Pulmonary artery endothelial cell (primary cell): ENCODE measurements around the gene RIMKLB. TPM values are rescaled to one million over a fixed set of nuclear protein-coding genes. Genes with fewer than 3 reads are reported as not detected.
"Not testable (repeated sequence)": the region's sequence is repeated elsewhere in the genome, so short reads cannot be mapped to it uniquely, and the experiment has no call there.

Source experiments
- DNase-seq: peaks from one replicate; pipeline ENCODE4 v3.0.0-alpha.2; 2011; ENCODE audit warnings: low read depth, low spot score
- total RNA-seq: library from RNA; depleted of rRNA; stranded (reverse); fragments of >200 nt; gene quantifications from 2 replicates; pipeline ENCODE4 v1.2.3, GENCODE V29; 2014

Gene RIMKLB
- total RNA-seq, 1 donor from 2014 or later, result 54.4 TPM

DNA sequence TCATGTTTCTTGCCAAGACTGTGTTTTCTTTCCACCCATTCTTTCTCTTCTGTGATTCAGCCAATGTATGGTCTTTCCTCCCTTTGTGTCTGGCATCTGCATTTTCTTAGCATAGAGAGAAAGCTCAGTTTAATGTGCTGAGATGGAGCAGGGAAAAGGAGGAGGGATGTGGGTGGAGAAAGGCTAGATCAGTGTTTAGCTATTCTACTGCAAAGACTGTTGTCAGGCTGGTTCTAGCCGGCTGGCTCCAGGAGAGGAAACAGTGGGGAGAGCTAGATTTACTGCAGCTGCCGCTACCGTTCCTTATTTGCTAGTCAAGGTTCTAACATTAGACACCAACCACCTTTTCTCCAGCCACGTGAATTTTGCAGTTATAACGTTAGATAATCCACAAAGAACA, 5.2 kb upstream of the RIMKLB start:
- peak; percentile 77 for DNase-seq

DNA sequence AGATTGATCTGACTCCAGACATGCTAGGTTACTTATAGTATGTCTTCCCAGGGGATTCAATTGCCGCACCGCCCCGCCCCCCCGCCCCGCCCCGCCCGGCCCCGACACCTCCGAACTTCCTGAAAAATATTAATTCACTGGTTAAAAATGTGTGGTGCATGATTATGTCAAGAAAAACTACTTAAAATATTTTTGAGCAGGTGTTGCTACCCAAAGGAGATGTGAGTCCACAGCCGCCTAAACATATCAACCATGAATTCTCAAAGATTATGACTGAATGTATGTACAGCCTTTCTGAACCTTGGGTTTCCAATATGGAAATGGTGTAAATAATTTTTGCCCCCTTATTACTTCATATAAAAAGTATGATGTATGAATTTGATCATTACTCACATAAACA, 2.7 kb upstream of the RIMKLB start:
- no peak for DNase-seq

DNA sequence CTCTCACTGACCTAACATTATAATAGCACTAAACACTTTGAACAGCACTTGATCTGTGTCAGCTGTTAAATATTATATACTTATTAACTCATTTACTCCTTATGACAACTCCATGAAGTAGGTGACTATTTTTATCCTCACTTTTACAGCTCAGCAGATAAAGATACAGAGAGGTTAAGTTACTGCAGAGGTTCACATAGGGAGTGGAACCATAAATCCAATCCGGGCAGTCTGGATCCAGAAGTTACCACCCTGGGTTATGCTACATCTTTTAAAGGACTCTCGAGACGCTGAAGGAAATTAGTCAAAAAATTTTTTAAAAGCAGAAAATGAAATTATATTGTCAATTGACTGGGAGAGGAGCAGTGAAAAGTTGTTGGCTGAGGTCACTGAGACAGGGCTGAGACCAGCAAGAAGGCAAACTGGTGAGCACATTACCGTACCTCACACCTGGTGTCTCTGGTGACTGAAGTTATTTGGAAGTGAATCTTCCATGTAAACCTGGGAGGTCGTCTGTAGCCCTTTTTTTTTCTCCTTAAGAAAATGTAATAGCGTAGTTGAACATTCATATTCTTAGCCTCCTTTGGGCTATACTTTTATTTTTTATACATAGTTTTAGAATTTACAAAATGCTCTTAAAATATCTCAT, 1.2 kb upstream of the RIMKLB start:
- DNase-seq, result no peak

DNA sequence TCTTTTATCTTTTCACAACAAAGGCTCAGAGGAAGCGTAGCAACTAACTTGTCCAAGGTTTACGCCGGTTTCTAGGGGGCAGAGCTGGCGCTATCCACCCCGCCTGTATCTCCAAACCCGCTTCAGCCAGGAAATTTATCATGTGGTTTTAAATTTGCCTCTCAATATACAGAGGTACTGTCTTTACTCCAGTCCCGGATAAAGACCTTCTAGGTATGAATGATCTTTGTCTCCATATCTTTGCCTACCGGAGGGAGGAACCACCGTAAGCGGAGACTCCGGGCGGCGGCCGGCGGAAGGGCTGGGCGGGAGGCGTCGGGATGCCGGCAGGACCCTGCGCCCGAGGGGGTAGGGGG, 693 bp upstream of the RIMKLB start:
- DNase-seq, result no peak

DNA sequence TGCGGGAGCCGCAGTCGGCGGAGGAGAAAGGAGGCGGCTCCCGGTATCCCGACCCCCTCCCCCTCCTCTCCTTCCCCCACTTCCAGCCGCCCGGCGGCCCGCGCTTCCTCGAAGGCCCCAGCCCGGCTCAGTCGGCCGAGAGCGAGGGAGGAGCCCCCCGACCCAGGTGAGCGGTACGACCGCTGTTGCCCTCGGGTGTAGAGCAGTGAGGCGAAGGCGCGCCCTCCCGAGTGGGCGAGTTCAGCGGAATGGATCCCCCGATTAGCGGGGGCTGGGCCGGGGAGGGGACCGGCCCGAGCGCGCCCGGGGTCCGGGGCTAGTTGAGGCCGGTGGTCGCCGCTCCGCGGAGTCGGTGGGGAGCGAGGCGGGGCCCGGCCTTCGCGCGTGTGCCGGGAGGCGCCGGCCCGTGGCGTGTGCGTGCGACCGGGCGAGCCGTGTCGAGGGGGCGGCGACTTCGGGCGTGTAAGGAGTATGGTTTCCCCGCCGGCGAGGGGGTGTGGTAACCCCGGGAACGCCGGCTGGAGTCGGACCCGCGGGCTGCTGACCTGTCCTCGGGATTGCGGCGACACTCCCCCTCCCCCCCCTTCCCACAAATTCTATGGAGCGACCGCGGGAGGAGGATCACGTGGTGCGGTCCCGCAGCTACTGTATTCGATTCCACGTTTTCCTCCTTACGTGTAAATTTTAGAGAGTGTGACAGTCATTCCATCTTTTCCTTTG, 501 bp downstream of the RIMKLB start:
- DNase-seq, result no peak

DNA sequence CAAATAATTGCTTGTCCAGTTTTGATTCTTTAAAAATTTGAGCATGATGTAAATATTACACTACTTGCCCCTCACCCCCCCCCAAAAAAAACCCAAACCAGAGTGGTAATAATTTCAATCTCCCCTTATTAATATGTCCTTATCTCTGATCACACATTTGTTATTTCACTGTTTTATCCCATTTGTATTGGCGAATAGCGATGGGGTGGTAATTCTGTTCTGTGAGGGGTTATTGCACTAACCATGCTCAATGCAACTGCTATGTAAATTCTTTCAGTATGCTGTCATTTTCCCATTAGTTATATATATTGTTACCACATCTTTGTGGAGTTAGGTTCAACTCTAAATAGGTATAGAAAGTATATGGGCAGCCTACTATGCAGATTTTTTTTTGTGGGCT, 1.1 kb downstream of the RIMKLB start:
- DNase-seq, result no peak

DNA sequence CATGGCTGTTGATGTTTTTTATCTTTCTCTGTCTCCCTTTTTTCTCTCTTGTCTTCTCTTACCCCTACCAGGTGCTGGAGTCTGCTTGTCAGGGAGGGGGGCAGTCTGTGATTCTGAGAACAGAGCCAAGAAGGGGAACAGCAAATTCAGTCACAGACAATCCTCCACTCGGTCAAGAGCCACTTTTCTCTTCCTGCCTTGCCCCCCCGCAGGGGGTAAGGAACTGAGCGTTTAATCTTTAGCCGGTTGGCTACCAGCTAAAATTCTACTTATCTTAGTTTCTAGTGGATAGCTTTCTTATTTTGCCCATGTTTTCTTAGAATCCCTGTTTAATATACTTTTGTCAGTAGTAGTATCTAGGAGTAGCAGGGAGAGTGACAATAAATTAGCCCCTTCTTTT, 1.9 kb downstream of the RIMKLB start:
- DNase-seq, result no peak

DNA sequence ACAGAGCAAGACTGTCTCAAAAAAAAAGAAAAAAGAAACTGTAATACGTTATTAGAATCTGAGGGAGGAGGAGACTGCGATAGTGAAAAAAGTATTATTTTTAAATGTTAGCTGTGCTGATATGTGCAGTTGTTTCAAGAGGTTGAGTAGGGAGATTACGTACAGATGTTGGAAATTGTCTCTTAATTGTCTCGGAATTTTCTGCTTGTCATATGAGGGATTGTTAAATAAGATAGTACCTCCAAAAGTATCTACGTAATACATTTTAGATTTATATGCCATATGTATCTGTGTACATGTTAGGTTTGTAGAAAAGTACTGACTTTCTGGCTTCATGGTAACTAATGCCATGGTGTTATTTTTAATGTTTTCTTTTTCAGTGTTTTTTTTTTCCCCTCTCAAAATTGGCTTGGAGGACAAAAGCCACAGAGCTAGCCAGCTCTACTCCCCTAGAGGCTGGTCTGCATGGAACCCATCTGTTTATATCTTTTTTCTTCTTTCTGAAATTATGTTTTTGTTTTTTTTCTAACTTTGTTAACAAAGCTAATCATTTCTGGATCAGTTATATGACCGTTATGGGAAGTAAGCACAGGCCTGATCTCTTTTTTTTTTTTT, 3.4 kb downstream of the RIMKLB start:
- DNase-seq, result no peak

DNA sequence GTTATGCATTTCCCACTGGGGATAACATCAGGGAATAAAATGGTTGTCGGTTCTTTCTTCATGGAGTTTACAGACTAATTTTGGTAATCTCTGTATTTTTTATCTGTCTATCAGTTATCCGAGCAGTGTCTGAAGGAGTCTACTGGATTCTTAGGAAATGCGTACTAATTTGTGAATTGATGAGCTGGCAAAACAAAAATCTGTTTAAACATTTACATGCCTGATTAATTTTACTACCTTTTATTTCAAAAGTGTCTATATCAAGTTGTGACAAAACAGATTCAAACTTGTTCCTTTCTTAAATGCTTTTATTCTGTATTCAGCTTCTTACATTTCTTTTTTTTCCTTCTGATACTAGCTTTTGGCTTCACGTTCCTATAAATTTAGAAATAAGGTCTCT, 4.4 kb downstream of the RIMKLB start:
- DNase-seq, result no peak

DNA sequence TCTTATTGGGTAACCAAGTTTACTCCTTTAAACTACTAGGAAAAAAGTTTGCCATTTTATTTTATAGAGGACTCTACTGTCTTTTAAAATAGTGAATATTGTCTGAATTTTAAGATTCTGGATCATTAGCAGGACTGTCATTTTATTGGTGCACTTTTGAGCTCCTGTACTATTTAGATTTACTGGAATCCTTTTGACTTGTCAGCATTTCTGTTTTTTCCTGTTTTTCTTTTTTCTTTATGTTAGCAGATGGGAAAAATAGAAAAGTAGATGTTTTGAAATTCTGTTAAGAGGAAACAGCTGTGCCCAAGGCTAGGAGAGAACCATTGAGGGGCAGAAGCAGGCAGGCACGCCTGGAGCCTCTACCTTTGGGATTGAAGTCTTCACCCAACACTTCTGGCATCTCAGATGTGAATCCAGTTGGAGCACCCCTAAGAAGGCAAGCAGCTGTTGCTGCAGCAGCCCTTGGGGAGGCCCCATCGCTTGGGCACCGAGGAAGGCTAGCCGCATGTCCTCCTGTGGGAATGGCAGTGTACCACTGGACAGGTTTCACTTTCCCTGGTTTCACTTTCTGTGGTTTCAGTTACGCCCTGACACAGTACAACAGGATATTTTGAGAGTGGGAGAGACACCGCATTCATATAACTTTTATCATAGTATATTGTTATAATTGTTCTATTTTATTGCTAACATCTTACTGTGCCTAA, 11.5 kb downstream of the RIMKLB start:
- DNase-seq, result no peak

DNA sequence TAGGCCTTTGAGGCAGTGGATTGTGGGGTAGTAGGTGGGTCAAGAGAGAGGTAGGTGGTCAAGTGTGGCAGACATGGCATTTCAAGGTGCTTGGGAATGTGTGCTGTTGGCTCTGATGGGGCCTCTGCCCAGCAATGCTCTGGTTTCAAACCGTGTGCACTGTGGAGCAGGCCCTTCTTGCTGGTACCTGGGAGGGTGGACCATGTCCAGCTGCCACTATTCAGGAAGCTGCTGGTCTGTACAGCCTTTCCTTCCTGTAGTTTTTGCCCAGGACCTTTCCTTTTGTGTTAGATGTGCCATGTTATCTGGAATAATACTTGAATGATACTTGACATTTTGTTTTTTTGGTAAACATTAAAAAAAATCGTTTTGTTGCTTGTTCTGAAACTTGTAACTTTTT, 14.8 kb downstream of the RIMKLB start:
- DNase-seq, result no peak

DNA sequence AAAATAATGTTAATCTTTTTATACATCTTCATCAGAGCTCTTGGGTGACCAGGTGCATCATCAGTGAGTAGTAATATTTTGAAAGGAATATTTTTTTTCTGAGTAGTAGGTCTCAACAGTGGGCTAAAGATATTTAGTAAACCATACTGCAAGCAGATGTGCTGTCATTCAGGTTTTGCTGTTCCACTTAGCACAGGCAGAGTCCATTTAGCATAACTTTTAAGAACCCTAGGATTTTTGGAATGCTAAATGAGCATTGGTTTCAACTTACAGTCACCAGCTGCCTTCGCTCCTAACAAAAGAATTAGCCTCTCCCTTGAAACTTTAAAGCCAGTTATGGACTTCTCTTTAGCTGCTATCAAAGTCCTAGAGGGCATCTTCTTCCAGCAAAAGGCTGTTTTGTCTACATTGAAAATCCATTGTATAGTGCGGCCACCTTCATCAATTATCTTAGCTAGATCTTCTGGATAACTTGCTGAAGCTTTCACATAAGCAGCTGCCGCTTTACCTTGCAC, 24.6 kb downstream of the RIMKLB start:
- no peak for DNase-seq

DNA sequence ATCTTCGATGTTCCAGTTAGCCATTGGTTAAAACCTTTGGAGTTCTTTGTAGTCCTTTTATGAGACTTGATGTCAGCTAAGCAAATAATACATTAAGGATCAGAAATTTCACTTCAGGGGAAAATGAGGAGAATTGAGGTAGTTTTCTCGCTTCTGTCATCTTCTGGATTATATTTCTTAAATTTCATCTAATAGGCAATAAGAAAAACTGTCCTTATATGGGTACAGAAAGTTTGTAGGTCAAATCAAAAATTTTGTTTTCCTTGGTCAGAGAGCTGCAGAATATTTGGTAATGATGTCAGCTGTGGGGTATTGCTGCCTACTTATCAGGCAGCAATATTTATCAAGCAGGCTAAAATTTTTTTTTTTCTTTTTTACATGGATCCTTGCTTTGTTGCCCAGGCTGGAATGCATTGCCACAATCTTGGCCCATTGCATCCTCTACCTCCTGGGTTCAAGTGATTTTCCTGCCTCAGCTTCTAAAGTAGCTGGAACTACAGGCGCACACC, 37.1 kb downstream of the RIMKLB start:
- DNase-seq, result no peak

DNA sequence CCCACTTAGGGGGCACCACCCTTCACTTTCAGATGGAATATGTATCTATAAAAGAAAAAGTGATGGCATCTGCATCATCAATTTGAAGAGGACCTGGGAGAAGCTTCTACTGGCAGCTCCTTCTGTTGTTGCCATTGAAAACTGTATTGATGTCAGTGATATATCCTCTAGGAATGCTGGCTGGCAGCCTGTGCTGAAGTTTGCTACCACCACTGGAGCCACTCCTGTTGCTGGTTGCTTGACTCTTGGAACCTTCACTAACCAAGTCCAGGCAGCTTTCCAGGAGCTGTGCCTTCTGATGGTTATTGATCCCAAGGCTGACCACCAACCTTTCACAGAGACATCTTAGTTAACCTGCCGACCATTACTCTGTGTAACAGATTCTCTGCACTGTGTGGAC, 44.7 kb downstream of the RIMKLB start:
- no peak for DNase-seq

DNA sequence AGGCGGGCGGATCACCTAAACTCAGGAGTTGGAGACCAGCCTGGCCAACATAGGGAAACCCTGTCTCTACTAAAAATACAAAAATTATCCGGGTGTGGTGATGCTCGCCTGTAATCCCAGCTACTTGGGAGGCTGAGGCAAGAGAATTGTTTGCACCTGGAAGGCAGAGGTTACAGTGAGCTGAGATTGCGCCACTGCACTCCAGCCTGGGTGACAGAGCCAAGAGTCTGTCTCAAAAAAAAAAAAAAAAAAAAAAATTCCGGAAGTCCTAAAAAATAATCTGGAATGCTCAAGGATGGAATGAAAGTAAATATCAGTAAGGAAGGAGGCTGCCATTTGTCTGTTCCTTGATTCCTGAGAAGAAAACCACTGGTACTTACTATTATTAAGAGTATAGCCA, 45.3 kb downstream of the RIMKLB start:
- DNase-seq, result not testable (repeated sequence)

DNA sequence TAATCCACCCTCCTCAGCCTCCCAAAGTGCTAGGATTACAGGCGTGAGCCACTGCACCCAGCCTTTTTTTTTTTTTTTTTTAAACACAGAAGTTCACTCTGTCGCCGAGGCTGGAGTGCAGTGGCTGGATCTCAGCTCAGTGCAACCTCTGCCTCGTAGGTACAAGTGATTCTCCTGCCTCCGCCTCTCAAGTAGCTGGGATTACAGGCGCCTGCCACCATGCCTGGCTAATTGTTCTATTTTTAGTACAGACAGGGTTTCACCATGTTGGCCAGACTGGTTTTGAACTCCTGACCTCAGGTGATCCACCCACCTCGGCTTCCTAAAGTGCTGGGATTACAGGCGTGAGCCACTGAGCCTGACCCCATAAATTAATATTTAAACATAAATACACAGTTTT, 47.8 kb downstream of the RIMKLB start:
- DNase-seq, result not testable (repeated sequence)

DNA sequence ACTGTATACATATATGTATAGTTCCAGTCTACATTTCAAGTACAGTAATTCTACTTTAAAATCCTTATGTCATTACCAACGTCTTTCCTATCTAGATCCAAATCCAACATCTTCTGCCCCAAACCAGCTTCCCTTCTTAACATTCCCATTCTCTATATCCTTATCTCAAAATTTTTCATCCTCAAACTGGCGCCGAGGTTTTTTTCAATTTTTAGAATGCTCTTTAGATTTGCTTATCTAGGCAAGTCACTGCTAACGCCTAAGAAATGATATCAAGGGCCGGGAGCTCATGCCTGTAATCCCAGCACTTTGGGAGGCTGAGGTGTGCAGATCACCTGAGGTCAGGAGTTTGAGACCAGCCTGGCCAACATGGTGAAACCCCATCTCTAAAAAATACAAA, 48.3 kb downstream of the RIMKLB start:
- no peak for DNase-seq

DNA sequence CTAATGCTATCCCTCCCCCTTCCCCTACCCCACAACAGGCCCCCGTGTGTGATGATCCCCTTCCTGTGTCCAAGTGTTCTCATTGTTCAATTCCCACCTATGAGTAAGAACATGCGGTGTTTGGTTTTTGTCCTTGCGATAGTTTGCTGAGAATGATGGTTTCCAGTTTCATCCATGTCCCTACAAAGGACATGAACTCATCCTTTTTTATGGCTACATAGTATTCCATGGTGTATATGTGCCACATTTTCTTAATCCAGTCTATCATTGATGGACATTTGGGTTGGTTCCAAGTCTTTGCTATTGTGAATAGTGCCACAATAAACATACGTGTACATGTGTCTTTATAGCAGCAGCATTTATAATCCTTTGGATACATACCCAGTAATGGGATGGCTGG, 62.3 kb downstream of the RIMKLB start:
- not testable (repeated sequence) for DNase-seq

DNA sequence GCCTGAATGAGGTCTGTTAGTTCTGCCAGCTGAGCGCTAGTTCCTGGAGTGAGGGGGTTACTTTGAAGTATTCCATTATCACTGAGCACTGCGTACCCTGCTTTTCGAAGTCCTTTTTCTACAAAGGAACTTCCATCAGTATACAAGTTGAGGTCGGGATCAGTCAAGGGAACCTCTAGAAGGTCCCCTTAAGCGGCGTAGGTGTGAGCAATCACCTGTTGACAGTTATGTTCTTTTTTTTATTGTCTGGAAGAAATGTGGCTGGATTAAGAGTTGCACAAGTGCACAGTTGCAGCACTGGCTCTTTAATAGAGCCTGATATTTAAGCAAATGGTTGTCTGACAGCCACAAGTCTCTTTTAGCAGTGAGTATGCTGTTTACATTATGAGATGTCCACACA, 64.9 kb downstream of the RIMKLB start:
- DNase-seq, result not testable (repeated sequence)

DNA sequence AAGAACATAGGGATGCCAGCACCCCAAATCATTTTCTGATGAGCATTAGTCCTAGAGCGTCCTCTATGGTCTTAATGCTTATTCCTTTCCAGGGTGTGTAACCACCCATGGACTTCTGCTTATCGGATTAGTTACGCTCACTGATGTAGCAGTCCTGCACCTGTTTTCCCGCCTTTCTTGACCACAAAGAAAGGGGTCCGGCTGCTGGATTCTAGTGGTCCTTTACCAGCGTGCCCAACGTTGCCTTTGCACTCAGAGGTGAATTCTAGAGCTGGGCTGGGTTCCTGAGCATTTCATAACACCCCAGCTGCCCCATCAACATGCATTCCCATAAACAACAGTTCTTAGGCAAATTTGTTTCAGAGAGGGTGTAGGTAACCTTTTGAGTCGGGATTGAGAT, 68.3 kb downstream of the RIMKLB start:
- not testable (repeated sequence) for DNase-seq

DNA sequence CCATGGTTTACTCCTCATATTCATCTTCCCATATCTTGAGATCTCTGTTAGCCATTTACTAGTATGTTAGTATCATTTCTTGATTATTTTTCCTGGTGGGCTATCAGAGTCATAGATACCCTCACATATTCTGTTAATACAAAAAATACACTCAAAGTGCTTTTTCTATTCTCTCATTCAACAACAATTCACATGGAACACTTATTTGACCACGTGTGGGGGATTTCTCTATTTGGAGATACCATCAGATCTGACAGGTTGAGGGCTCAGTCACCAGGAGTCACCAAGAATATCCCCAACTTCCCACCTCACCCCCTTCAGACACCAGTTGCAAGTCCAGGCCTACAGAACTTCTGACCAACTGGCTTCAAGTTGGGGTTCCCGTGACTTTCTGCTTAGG, 72.7 kb downstream of the RIMKLB start:
- no peak for DNase-seq

DNA sequence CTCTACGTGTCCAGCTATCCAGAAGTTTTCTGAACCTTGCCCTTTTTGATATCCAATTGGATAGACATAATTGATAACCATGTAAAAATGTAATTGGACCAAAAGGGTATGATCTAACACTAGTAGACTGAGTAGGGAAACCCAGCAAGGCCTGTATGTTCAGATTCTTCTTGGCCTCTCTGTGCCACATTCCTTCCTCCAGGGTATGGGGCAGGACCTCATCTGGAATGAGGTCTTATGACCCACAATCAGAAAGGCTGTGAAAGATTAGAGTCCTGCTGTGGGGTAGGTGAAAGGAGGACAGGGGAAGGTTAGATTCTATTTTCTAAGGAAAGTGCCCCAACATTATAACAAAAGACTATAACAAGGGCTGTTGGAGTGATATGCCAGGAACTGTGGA, 73.3 kb downstream of the RIMKLB start:
- DNase-seq, result no peak
